Erythroblast (primary cell): Measurements from ENCODE around the gene CNN1.

Experiments
- GATA1 ChIP-seq: IDR thresholded peaks from 2 replicates; pipeline ENCODE4 v1.6.1; 2011; ENCODE audit warnings: low read depth, mild to moderate bottlenecking, control low read depth, low read length, moderate library complexity
- POLR2A ChIP-seq: IDR thresholded peaks from 2 replicates; pipeline ENCODE4 v1.6.1; 2011; ENCODE audit warnings: mild to moderate bottlenecking, low read length

- TF ChIP-seq POLR2A (no peak), GATA1 (no peak)
These were observed 28.2 kb upstream of the CNN1 start for GRCh38 chr19:11510444-11510843.
